ENCODE measurements around the gene ADARB2.

- TF ChIP-seq, protein P1, sequence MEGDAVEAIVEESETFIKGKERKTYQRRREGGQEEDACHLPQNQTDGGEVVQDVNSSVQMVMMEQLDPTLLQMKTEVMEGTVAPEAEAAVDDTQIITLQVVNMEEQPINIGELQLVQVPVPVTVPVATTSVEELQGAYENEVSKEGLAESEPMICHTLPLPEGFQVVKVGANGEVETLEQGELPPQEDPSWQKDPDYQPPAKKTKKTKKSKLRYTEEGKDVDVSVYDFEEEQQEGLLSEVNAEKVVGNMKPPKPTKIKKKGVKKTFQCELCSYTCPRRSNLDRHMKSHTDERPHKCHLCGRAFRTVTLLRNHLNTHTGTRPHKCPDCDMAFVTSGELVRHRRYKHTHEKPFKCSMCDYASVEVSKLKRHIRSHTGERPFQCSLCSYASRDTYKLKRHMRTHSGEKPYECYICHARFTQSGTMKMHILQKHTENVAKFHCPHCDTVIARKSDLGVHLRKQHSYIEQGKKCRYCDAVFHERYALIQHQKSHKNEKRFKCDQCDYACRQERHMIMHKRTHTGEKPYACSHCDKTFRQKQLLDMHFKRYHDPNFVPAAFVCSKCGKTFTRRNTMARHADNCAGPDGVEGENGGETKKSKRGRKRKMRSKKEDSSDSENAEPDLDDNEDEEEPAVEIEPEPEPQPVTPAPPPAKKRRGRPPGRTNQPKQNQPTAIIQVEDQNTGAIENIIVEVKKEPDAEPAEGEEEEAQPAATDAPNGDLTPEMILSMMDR (IDR thresholded peaks at IDR 0.05) = no peak
- no peak for TF ChIP-seq POLR2A (IDR thresholded peaks at IDR 0.05)
Observed at GRCh38 chr10:1741450-1741849, 4.1 kb upstream of the ADARB2 start.
